Smooth muscle cell of the brain vasculature (primary cell): ENCODE results near the gene LIX1L.

Experiments used
- DNase-seq: peaks from one replicate; pipeline ENCODE4 v3.0.0-alpha.2; 2012; ENCODE audit warnings: low read depth, low spot score

The LIX1L gene

GRCh38 chr1:145963265-145964019, 5.6 kb upstream of the LIX1L start:
- DNase-seq: no peak

- no peak for DNase-seq
These were observed 4.6 kb upstream of the LIX1L start for GRCh38 chr1:145962157-145963102.

- DNase-seq: no peak
These were observed 3.8 kb upstream of the LIX1L start for GRCh38 chr1:145961425-145962156.

GRCh38 chr1:145961109-145961424, 3.2 kb upstream of the LIX1L start:
- no peak for DNase-seq

GRCh38 chr1:145960468-145961108, 2.8 kb upstream of the LIX1L start:
- DNase-seq: no peak

GRCh38 chr1:145959957-145960467, 2.2 kb upstream of the LIX1L start:
- DNase-seq: no peak

GRCh38 chr1:145959333-145959732, 1.5 kb upstream of the LIX1L start:
- DNase-seq: no peak

- DNase-seq: no peak
These were observed 917 bp upstream of the LIX1L start for GRCh38 chr1:145958734-145959133.

- no peak for DNase-seq
These were observed 905 bp downstream of the LIX1L start for GRCh38 chr1:145956781-145957442.

- DNase-seq: no peak
These were observed 1.5 kb downstream of the LIX1L start for GRCh38 chr1:145956361-145956760.

- no peak for DNase-seq
These were observed 2.4 kb downstream of the LIX1L start for GRCh38 chr1:145955436-145955835.

GRCh38 chr1:145953861-145954260, 4.0 kb downstream of the LIX1L start:
- no peak for DNase-seq

- DNase-seq: no peak
These were observed 4.9 kb downstream of the LIX1L start for GRCh38 chr1:145952903-145953302.

GRCh38 chr1:145951526-145951925, 6.3 kb downstream of the LIX1L start:
- no peak for DNase-seq

- no peak for DNase-seq
These were observed 8.6 kb downstream of the LIX1L start for GRCh38 chr1:145949219-145949618.

GRCh38 chr1:145947551-145947950, 10.3 kb downstream of the LIX1L start:
- DNase-seq: no peak

GRCh38 chr1:145946477-145946986, 11.3 kb downstream of the LIX1L start:
- no peak for DNase-seq

GRCh38 chr1:145944532-145944931, 13.3 kb downstream of the LIX1L start:
- DNase-seq: no peak

GRCh38 chr1:145942871-145943270, 14.9 kb downstream of the LIX1L start:
- DNase-seq: no peak

GRCh38 chr1:145942405-145942804, 15.4 kb downstream of the LIX1L start:
- no peak for DNase-seq

- DNase-seq: no peak
These were observed 20.4 kb downstream of the LIX1L start for GRCh38 chr1:145937436-145937835.
